ENCODE data around the gene TEX36. TPM values are rescaled to one million over a fixed set of nuclear protein-coding genes. Genes with fewer than 3 reads are reported as not detected.

The TEX36 gene
- total RNA-seq, 1 experiment from 2014 or later: 0.25 TPM

DNA sequence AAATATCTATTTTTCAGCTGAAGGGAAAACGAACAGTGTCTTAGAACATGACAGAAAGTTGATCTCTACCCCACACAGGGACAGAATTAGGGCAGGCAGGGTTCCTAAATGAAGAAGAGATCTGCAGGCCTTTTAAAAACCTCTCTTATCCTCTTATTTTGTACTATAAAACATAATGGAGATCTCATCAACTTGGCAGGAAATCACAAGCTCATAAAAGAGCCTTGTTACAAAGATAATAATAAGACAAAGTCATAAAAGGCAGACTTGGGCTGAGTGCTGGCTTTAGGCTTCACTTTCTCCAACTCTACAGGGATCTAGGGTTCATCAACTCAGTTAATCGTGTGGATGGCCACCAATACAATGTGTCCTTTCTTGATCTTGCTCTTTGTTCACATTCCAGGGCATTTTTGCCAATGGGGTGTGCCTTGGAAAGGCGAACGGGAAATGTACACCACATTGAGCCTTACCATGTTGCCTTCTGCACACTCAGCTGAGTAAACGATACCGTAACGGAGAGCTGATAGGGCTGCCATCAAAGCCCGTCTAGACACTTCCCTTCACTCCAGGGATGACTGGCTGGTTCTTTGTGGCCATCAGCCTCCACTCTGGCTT is 7.1 kb upstream of the TEX36 start:
- ATAC-seq (no peak), DNase-seq (ENCODE audit: low read depth, low spot score) (no peak)
- Histone ChIP-seq H3K9me3 (ENCODE audit: control insufficient read depth in 1 of 2, insufficient read depth in 1 of 2, low read depth in 1 of 2, low read length in 2 of 2) (no peaks in the 10 kb centered on the region), H3K27ac (ENCODE audit: low read depth, low read length) (no peak overlapping the region), H3K4me2 (ENCODE audit: low read length) (no peak overlapping the region), H3K9ac (ENCODE audit: low read length) (no peak overlapping the region), H3K27me3 (ENCODE audit: insufficient read depth, low read length) (0 out of 2 replicates have a peak, but pooled peaks cover 4% of the 10 kb centered on the region), H3K4me1 (ENCODE audit: control insufficient read depth in 1 of 2, insufficient read depth in 2 of 2, low read length in 2 of 2) (no peaks in the 10 kb centered on the region), H3K36me3 (ENCODE audit: control insufficient read depth in 1 of 2, insufficient read depth in 2 of 2, low read length in 2 of 2) (no peaks in the 10 kb centered on the region), H3K9me2 (ENCODE audit: insufficient read depth) (no peaks in the 10 kb centered on the region), H3K4me3 (replicated peaks in 1 of 2; ENCODE audit: low read depth in 1 of 2, low read length in 2 of 2) (no peak overlapping the region), H4K20me1 (ENCODE audit: insufficient read depth) (no peaks in the 10 kb centered on the region), H2AFZ (ENCODE audit: low read depth, low read length, poor library complexity, severe bottlenecking) (no peak overlapping the region), H3K79me2 (ENCODE audit: insufficient read depth, low read length) (no peaks in the 10 kb centered on the region)
- CTCF ChIA-PET: no interaction called here
- no TSS peak for BruUV-seq (replicated peaks)
- RAD21 ChIA-PET (ENCODE audit: low non-redundant PET in 1 of 2, low total read pairs in 2 of 2, uncharacterized antibody in 2 of 2, unreplicated experiment in 2 of 2): no interaction called here
- TF ChIP-seq ZNF274 (IDR thresholded peaks at IDR 0.05; ENCODE audit: low read depth, low read length): no peak
- intact Hi-C loops (cut with micrococcal nuclease): no loop called here
- POLR2A ChIA-PET: interaction anchor here (0.7 kb wide), 1 partner anchor 13 kb away, joined by 3 read pairs; no protein-coding TSS in a partner anchor

DNA sequence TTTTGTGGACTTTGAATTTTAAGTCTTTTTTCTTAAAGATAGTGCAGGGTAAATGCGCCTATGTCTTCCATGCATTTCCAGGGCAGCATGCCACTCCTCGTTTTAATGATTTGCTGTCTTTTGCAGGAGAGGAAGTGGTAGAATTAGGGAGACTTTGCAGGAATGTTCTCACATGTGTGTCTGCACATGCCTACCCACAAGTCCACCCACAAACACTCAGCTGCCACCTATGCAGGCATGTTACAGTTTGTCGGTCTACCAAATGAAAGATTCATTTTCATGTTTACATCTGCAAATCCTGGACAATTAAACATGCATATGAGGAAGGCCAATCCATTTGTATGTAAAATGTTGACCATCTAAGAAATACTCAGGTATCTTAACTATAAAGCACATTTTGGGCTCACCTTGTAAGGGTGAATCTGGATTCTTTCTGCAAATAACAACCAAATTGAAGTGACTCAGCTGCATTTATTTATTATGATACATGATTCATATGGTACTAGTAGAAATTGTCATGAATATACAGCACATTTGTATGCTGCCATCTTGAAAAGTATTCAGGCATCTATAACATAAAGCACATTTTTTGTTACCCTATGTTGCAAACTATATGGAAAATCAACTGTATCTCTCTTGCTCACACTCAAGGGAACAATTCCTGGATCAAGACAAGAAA is 4.7 kb upstream of the TEX36 start:
- H3K4me2 ChIP-seq (ENCODE audit: low read length): no peak overlapping the region
- H3K27ac ChIP-seq (ENCODE audit: low read depth, low read length): no peak overlapping the region
- H3K9ac ChIP-seq (ENCODE audit: low read length): no peak overlapping the region
- H3K36me3 ChIP-seq (ENCODE audit: control insufficient read depth in 1 of 2, insufficient read depth in 2 of 2, low read length in 2 of 2): no peaks in the 10 kb centered on the region
- H3K9me3 ChIP-seq (ENCODE audit: control insufficient read depth in 1 of 2, insufficient read depth in 1 of 2, low read depth in 1 of 2, low read length in 2 of 2): no peaks in the 10 kb centered on the region
- TF ChIP-seq TCF7L2 (IDR thresholded peaks at IDR 0.05; ENCODE audit: borderline replicate concordance, extremely low read depth, insufficient read depth, insufficient read length) (no peak), SIN3A (IDR thresholded peaks at IDR 0.05; ENCODE audit: low read depth) (no peak), FOSL1 (IDR thresholded peaks at IDR 0.05; ENCODE audit: low read depth) (no peak), JUND (IDR thresholded peaks at IDR 0.05) (no peak), CBX3 (IDR thresholded peaks at IDR 0.05; ENCODE audit: low read depth) (no peak), ELF1 (IDR thresholded peaks at IDR 0.05; ENCODE audit: borderline replicate concordance, low read depth) (no peak), RAD21 (IDR thresholded peaks at IDR 0.05; ENCODE audit: low read depth) (no peak), ZFX (IDR thresholded peaks at IDR 0.05) (no peak), POLR2A (IDR thresholded peaks at IDR 0.05; ENCODE audit: borderline replicate concordance, extremely low read depth, insufficient read depth, insufficient read length) (no peak), SP1 (IDR thresholded peaks at IDR 0.05; ENCODE audit: low read depth) (no peak), ZNF274 (IDR thresholded peaks at IDR 0.05; ENCODE audit: low read depth, low read length) (no peak), MAX (IDR thresholded peaks at IDR 0.05) (no peak), CTCF (IDR thresholded peaks at IDR 0.05 in 2 of 3, conservative IDR thresholded peaks at IDR 0.05 in 1 of 3; ENCODE audit: borderline replicate concordance in 1 of 3, insufficient read depth in 1 of 3, low read depth in 2 of 3, low read length in 2 of 3) (no peak), CEBPB (IDR thresholded peaks at IDR 0.05; ENCODE audit: low read depth) (no peak), EZH2phosphoT487 (IDR thresholded peaks at IDR 0.05; ENCODE audit: borderline replicate concordance) (no peak)
- no peak overlapping the region for H3K4me3 ChIP-seq (replicated peaks in 1 of 2; ENCODE audit: low read depth in 1 of 2, low read length in 2 of 2)
- POLR2A ChIA-PET: interaction anchor here (0.7 kb wide), 1 partner anchor 13 kb away, joined by 5 read pairs; no protein-coding TSS in a partner anchor
- H3K27me3 ChIP-seq (ENCODE audit: insufficient read depth, low read length): 0 out of 2 replicates have a peak, but pooled peaks cover 4% of the 10 kb centered on the region
- H4K20me1 ChIP-seq (ENCODE audit: insufficient read depth): no peaks in the 10 kb centered on the region
- DNase-seq (ENCODE audit: low read depth, low spot score) (no peak), ATAC-seq (no peak)
- CTCF ChIA-PET: no interaction called here
- RAD21 ChIA-PET (ENCODE audit: low non-redundant PET in 1 of 2, low total read pairs in 2 of 2, uncharacterized antibody in 2 of 2, unreplicated experiment in 2 of 2): no interaction called here
- no peaks in the 10 kb centered on the region for H3K9me2 ChIP-seq (ENCODE audit: insufficient read depth)
- intact Hi-C loops (cut with micrococcal nuclease): no loop called here
- H2AFZ ChIP-seq (ENCODE audit: low read depth, low read length, poor library complexity, severe bottlenecking): no peak overlapping the region
- no peaks in the 10 kb centered on the region for H3K79me2 ChIP-seq (ENCODE audit: insufficient read depth, low read length)
- no peaks in the 10 kb centered on the region for H3K4me1 ChIP-seq (ENCODE audit: control insufficient read depth in 1 of 2, insufficient read depth in 2 of 2, low read length in 2 of 2)
- BruUV-seq (replicated peaks): no TSS peak

All from HCT116 (cell line).